Kidney (tissue), 14 donors: ENCODE measurements around the gene TBC1D2. TPM values are rescaled to one million over a fixed set of nuclear protein-coding genes. Genes with fewer than 3 reads are reported as not detected.

ENCODE experiments used
- DNase-seq, 5 donors: peaks; one replicate each; pipeline ENCODE4 v3.0.0-alpha.2; 2013 to 2020
- FAIRE-seq: peaks from 2 replicates; lab custom pipeline; 2012; peaks lifted over from hg19 to GRCh38; lab: Jason Lieb, UNC
- H3K27ac ChIP-seq, 2 donors: one replicate each; pipeline ENCODE4 v1.7.0; 2013; ENCODE audit warnings: low read depth in 2 of 2, low read length in 2 of 2, inconsistent platforms in 1 of 2
- H3K27me3 ChIP-seq: one replicate; pipeline ENCODE4 v1.7.1; 2013; ENCODE audit warnings: low read length, inconsistent platforms; ENCODE audit not compliant: control insufficient read depth, insufficient read depth
- H3K36me3 ChIP-seq, 3 donors: one replicate each; pipeline versions ENCODE4 v1.7.0 to v1.7.1; 2013; ENCODE audit warnings: low read length in 3 of 3, control low read depth in 1 of 3, inconsistent platforms in 1 of 3; ENCODE audit not compliant: insufficient read depth in 3 of 3, control insufficient read depth in 2 of 3
- H3K4me1 ChIP-seq, 3 donors: one replicate each; pipeline versions ENCODE4 v1.7.0 to v1.7.1; 2013; ENCODE audit warnings: low read length in 3 of 3, inconsistent platforms in 1 of 3, low read depth in 1 of 3; ENCODE audit not compliant: control insufficient read depth in 2 of 3, insufficient read depth in 2 of 3
- H3K4me3 ChIP-seq, 3 donors: one replicate each; pipeline versions ENCODE4 v1.7.0 to v1.8.1; 2013; ENCODE audit warnings: low read length in 3 of 3, control low read depth in 1 of 3, inconsistent platforms in 1 of 3
- H3K9ac ChIP-seq, 3 donors: one replicate each; pipeline versions ENCODE4 v1.7.0 to v1.7.1; 2013; ENCODE audit warnings: low read length in 3 of 3, control low read depth in 1 of 3, inconsistent platforms in 1 of 3
- H3K9me3 ChIP-seq, 3 donors: one replicate each; pipeline versions ENCODE4 v1.7.0 to v1.7.1; 2013; ENCODE audit warnings: low read length in 3 of 3, control low read depth in 1 of 3, inconsistent platforms in 1 of 3; ENCODE audit not compliant: control insufficient read depth in 2 of 3, insufficient read depth in 1 of 3
- intact Hi-C: fragments of 100-400 bp; cut with DNase I; formaldehyde crosslinking; loops from one replicate; pipeline ENCODE4 v1.11.1; 2022
- polyA plus RNA-seq: library from polyadenylated mRNA; stranded (reverse); fragments of 350-450 nt; fragmentation: Illumina TruSeq; extraction: RNeasy Lipid Tissue Mini Kit (QIAGEN cat#74804); gene quantifications from one replicate; pipeline ENCODE4 v1.2.3, GENCODE V29; 2014; ENCODE audit warnings: low read depth, low replicate concordance; ENCODE audit not compliant: insufficient read depth
- total RNA-seq: library from RNA; stranded (reverse); fragmentation: NEBNext Ultra II Directional; extraction: Animal tissue kit (Norgen Biotek cat#: 25700); gene quantifications from one replicate; pipeline ENCODE4 v1.2.1, GENCODE V29; 2021
- TF ChIP-seq, protein P1 (sequence below): IDR thresholded peaks from 3 replicates; pipeline ENCODE4 v1.5.1; 2012; ENCODE audit warnings: mild to moderate bottlenecking, moderate library complexity, borderline replicate concordance; ENCODE audit not compliant: insufficient read depth; ENCODE audit errors: extremely low read depth
- donor health status: control.
- donor health status: control.
- donor health status: control.
- donor health status: control.
- donor health status: control.
- donor health status: DM: yes; HTN: yes; CAD: no.
- donor health status: Normal renal cell carcinoma (clear cell type).

The TBC1D2 gene
- total and polyA plus RNA-seq, 2 donors from 2014 or later: 7.7 to 19.6 TPM

DNA sequence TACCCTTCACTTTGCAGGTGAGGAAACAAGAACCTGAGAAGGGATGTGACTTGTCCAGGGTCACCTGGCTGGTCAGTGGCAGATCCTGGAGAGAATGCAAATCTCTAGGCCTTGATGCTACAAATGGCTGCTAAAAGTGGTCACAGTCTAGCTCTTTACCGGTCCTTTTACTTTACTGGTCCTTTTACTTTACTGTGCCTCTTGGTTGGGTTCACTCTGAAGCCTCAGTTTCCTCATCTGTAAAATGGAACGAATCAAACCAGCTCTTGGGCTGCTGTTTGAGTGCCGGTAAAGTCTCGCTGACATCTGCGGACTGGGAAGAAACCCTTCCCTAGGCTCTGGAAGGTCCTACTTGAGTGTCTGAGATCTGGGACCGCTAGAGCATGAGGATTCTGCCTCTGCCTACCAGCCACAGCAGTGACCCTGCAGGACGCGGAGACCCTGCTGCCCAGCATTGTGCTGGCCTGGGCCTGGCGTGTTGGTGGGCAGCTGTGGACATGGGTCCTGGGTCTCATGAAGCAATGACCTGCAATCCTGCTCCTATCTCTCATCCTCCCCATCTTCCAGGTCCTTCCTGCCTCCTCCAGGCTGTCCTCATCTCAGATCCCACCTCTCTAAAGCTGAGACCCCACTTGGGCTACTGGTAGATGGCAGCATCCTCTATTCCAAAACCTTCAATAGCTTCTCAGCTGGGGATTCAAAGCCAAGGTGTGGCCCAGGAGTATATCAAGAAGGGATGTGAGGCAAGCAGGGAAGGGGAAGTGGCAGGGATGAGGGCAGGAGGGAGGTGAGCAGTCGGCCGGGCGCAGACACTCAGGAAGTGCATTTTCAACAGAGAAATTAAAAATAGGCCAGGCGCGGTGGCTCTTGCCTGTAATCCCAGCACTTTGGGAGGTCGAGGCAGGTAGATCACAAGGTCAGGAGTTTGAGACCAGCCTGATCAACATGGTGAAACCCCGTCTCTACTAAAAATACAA, 76.3 kb downstream of the TBC1D2 start:
- FAIRE-seq (no peak), DNase-seq (no peak)
- Histone ChIP-seq H3K36me3 (no peaks in the 10 kb centered on the region), H3K27me3 (no peaks in the 10 kb centered on the region), H3K9me3 (no peaks in the 10 kb centered on the region), H3K4me3 (no peak overlapping the region), H3K27ac (no peak overlapping the region), H3K9ac (no peak overlapping the region), H3K4me1 (no peaks in the 10 kb centered on the region)
- TF ChIP-seq, protein P1, sequence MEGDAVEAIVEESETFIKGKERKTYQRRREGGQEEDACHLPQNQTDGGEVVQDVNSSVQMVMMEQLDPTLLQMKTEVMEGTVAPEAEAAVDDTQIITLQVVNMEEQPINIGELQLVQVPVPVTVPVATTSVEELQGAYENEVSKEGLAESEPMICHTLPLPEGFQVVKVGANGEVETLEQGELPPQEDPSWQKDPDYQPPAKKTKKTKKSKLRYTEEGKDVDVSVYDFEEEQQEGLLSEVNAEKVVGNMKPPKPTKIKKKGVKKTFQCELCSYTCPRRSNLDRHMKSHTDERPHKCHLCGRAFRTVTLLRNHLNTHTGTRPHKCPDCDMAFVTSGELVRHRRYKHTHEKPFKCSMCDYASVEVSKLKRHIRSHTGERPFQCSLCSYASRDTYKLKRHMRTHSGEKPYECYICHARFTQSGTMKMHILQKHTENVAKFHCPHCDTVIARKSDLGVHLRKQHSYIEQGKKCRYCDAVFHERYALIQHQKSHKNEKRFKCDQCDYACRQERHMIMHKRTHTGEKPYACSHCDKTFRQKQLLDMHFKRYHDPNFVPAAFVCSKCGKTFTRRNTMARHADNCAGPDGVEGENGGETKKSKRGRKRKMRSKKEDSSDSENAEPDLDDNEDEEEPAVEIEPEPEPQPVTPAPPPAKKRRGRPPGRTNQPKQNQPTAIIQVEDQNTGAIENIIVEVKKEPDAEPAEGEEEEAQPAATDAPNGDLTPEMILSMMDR: no peak
- intact Hi-C loops: no loop called here

DNA sequence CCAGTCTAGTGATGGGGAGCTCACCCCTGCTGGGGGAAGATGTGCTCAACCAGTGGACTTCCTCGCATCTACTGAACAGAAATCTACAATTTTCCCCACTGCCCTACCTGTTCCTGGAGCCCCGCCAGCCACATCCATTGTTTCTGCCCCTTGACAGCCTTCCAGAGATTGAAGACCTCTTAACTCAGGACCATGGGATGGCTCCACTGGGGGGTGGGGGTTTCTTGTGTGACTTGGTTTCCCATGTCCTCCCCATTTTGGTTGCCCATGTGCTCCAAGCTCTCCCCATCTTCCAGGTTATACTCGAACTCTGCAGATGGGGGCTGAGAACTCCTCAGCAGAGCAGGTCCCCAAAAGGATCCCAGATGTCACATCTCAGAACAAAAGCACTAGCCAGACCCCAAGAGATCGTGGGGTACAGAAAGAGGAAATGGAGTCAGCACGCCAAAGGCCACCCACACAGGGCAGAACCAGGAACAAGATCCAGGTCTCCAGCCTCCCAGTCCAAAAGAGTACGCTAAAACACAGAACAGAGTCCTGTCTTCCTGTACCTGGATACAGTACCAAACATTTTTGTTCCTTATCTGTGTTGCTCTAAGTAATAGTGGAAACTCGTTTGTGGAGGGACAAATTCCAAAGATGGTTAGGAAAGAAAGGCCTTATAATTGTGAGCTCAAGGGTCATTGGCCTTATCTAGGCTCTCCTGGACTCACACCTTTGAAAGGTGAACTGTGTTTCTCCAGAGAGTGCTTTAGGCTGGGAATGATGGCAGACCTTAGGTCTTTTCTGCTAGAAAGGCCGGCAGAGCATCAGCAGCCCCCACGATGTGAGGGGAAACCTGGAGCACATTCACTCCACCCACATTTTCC, 78.8 kb downstream of the TBC1D2 start:
- H3K27ac ChIP-seq: no peak overlapping the region
- no peak overlapping the region for H3K9ac ChIP-seq
- DNase-seq (peak in 1 of 5 donors; percentile 39), FAIRE-seq (no peak)
- intact Hi-C loops: no loop called here
- TF ChIP-seq, protein P1: no peak
- H3K27me3 ChIP-seq: no peaks in the 10 kb centered on the region
- H3K36me3 ChIP-seq: no peaks in the 10 kb centered on the region
- no peak overlapping the region for H3K4me3 ChIP-seq
- no peaks in the 10 kb centered on the region for H3K9me3 ChIP-seq
- H3K4me1 ChIP-seq: no peaks in the 10 kb centered on the region

DNA sequence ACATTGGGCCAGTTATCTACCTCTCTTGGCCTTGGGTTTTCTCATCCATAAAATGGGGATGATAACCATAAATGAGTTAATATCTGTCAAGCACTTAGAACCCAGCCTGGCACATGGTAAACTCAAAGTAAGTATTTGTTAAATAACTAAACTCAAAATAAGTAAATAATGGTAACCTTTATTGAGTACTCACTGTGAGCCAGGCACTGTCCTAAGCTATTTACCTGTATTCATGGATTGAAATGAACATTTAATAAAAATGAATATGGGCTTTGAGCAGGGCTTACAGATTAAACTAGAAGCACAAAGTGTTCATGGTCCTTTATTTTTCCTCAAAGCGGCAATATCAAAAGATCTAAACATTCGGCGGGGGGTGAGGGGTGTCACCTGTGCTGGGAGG, 79.7 kb downstream of the TBC1D2 start:
- TF ChIP-seq, protein P1: no peak
- no peak overlapping the region for H3K9ac ChIP-seq
- H3K36me3 ChIP-seq: no peaks in the 10 kb centered on the region
- H3K27ac ChIP-seq: no peak overlapping the region
- no peak overlapping the region for H3K4me3 ChIP-seq
- FAIRE-seq (no peak), DNase-seq (peak in 1 of 5 donors; percentile 24)
- no peaks in the 10 kb centered on the region for H3K27me3 ChIP-seq
- no peaks in the 10 kb centered on the region for H3K4me1 ChIP-seq
- intact Hi-C loops: no loop called here
- H3K9me3 ChIP-seq: no peaks in the 10 kb centered on the region
